A549 treated with AZD2906 at 1 μM for 4 hours (cell line): ENCODE measurements around the gene STK24. TPM values are rescaled to one million over a fixed set of nuclear protein-coding genes. Genes with fewer than 3 reads are reported as not detected.

Experiments used
- total RNA-seq: library from RNA; stranded (reverse); fragments of 200-300 nt; extraction: Qiagen RNA extraction; gene quantifications from 5 replicates; pipeline ENCODE4 v1.2.3, GENCODE V29; 2022

STK24 gene
- 59.9 to 68.5 TPM (median 68.3 TPM) in 5 replicates for total RNA-seq

DNA sequence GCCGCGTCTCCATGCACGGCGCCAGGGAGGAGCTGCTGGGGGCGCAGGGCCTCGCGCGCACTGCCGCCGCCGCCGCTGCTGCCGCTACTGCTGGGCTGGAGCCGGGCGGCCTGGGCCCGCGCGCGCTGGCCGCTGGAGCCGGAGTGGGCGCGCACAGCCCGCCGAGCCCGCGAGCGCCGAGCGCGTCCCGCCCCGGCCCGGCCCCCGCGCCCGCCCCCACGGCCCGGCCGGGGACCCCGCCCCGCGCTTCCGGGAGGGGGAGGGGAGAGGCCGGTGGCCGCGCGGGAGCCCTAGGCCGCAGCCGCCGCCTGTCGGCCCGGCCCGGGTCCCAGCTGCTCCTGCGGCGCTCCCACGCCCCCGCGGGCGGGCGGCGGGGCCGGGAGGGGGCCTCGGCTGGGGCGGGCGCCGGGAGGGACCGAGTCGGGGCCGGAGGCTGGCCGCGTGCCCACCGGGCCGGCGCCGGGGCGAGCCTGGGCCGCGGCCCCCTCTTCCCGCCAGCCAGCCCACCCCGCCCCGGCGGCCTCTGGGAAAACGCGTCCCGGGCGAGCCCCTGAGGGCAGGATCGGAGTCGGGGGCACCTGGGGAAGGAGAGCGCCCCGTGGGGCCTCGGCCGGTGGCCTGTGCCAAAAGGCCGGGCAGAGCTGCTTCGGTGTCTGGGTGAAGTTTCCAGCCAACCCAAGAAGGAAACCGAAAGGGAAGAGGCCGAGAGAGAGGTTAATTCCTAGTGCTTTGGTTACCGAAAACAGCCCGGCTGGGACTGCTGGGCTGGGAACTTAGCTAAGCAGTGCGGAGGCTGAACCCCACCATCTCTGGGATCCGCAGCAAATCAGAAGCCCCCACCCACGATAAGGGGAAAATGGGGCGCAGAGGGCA lies at the start of gene STK24:
Gene STK24, minus strand, starts transcription at position 145 of the 873 bp plus-strand sequence. CDS start 321 bp downstream, outside the sequence.

Other genes starting within 250 kb of the STK24 start
- 0.02 to 0.09 TPM (median 0.03 TPM) in 4 of 5 replicates, not detected in the other for gene SLC15A1, start 175.6 kb upstream of the STK24 start, total RNA-seq